ENCODE results near the gene APLP2. TPM values are rescaled to one million over a fixed set of nuclear protein-coding genes. Genes with fewer than 3 reads are reported as not detected.

Gene APLP2
- total and polyA plus RNA-seq, 3 donors from 2014 or later: 105 to 159 (median 130) TPM

DNA sequence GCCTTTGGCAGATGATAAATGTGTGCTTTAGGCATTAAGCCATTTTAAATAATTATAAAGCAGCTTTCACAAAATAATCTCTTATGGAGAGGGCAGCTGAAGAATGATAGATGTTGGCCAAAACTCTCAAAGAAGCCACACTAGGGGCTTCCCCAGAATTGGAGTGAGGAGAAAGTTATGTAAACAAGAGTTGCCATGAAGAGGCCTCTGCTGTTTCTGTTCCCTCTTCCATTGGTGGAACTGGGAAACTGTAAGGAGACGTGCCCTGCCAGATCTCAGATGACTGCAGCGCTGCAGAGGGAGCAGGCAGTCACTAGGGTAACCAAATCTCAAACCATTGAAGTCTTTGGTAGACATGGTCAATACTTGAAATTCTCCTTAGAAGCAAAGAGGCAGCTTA lies 19.4 kb upstream of the APLP2 start:
- H3K27ac ChIP-seq: no peak overlapping the region
- TF ChIP-seq POLR2A (IDR thresholded peaks at IDR 0.05): no peak
- TF ChIP-seq, protein P1, sequence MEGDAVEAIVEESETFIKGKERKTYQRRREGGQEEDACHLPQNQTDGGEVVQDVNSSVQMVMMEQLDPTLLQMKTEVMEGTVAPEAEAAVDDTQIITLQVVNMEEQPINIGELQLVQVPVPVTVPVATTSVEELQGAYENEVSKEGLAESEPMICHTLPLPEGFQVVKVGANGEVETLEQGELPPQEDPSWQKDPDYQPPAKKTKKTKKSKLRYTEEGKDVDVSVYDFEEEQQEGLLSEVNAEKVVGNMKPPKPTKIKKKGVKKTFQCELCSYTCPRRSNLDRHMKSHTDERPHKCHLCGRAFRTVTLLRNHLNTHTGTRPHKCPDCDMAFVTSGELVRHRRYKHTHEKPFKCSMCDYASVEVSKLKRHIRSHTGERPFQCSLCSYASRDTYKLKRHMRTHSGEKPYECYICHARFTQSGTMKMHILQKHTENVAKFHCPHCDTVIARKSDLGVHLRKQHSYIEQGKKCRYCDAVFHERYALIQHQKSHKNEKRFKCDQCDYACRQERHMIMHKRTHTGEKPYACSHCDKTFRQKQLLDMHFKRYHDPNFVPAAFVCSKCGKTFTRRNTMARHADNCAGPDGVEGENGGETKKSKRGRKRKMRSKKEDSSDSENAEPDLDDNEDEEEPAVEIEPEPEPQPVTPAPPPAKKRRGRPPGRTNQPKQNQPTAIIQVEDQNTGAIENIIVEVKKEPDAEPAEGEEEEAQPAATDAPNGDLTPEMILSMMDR (IDR thresholded peaks at IDR 0.05): no peak
- intact Hi-C loops (cut with DNase I; ENCODE audit: low total_unique reads): no loop called here
- 60 to 77% methylated on average over 2 of the region's 2 CpGs for WGBS, 2 donors
- no peaks in the 10 kb centered on the region for H3K27me3 ChIP-seq
- H3K36me3 ChIP-seq (ENCODE audit: low read depth, missing control alignments): no peaks in the 10 kb centered on the region
- H3K4me3 ChIP-seq: no peak overlapping the region
- H3K4me1 ChIP-seq: no peaks in the 10 kb centered on the region
- DNase-seq: no peak
- H3K9me3 ChIP-seq: no peaks in the 10 kb centered on the region

DNA sequence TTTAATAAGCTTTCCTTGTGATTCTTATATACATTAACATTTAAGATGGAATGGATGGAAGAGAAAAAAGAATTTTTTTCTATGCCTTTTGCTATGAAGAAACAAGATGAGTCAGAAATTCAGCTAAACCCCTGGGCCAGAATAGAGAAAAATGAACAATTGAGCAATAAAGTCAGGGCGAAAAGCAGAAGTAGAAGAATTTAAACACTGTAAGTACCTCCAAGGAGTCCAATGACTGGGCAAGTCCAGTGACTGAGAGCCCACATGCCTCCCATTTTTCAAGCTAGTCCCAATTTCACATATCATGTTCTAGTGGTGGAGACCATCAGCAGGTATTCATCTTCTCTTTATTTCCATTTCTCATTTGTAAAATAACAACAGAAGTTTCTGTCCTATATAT lies 18.6 kb upstream of the APLP2 start:
- TF ChIP-seq, protein P1 (IDR thresholded peaks at IDR 0.05): no peak
- no peak for TF ChIP-seq POLR2A (IDR thresholded peaks at IDR 0.05)
- Histone ChIP-seq H3K36me3 (ENCODE audit: low read depth, missing control alignments) (no peaks in the 10 kb centered on the region), H3K4me3 (no peak overlapping the region), H3K27ac (no peak overlapping the region), H3K27me3 (no peaks in the 10 kb centered on the region), H3K9me3 (no peaks in the 10 kb centered on the region), H3K4me1 (no peaks in the 10 kb centered on the region)
- intact Hi-C loops (cut with DNase I; ENCODE audit: low total_unique reads): no loop called here
- DNase-seq: no peak
- WGBS, 2 donors: 84 to 88% methylated on average over 1 of the region's 1 CpG

DNA sequence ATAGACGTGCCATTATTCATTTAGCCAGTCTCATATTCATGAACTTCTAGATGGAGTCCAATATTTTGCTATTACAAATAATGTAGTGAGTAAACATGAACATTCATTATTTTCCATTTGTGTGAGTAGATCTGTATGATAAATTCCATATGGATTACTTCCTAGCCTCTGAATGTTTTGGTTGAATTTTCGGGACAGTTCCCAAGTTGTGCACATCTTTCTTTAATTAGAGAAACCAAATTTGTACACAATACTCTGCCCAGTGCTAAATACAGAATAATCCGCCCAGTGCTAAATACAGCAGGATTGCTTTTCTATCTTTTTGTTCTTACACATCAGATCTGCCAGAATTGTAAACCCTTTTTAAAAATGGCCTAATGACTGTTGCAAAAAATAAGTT lies 17.1 kb upstream of the APLP2 start:
- intact Hi-C loops (cut with DNase I; ENCODE audit: low total_unique reads): no loop called here
- no peak overlapping the region for H3K27ac ChIP-seq
- H3K27me3 ChIP-seq: no peaks in the 10 kb centered on the region
- no peaks in the 10 kb centered on the region for H3K4me1 ChIP-seq
- H3K4me3 ChIP-seq: no peak overlapping the region
- H3K36me3 ChIP-seq (ENCODE audit: low read depth, missing control alignments): no peaks in the 10 kb centered on the region
- no peaks in the 10 kb centered on the region for H3K9me3 ChIP-seq
- TF ChIP-seq POLR2A (IDR thresholded peaks at IDR 0.05): no peak
- TF ChIP-seq, protein P1 (IDR thresholded peaks at IDR 0.05): no peak
- WGBS, 2 donors: 81 to 84% methylated on average over 3 of the region's 3 CpGs
- DNase-seq: no peak

DNA sequence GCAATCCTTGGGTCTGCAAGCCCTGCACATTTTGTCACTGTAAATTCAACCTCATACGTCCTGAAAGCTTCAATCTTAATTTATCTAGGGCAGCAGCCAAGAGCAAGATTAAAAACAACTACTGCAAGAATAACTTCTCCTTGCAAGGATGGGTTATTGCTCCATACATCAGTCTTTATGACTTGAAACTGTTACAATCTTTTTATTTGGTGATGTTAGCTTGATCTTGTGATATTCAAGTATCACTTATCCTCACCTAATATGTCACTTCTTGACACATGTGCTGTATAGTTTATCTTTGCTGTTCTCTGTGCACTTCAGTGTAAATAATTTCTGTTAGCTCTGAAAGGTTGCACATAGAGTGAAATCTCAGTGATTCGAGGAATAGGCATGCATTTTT lies 14.7 kb upstream of the APLP2 start:
- intact Hi-C loops (cut with DNase I; ENCODE audit: low total_unique reads): no loop called here
- WGBS, 2 donors: 73 to 77% methylated on average over 2 of the region's 2 CpGs
- Histone ChIP-seq H3K4me3 (no peak overlapping the region), H3K4me1 (no peaks in the 10 kb centered on the region), H3K27ac (no peak overlapping the region), H3K36me3 (ENCODE audit: low read depth, missing control alignments) (no peaks in the 10 kb centered on the region), H3K9me3 (no peaks in the 10 kb centered on the region), H3K27me3 (no peaks in the 10 kb centered on the region)
- no peak for TF ChIP-seq POLR2A (IDR thresholded peaks at IDR 0.05)
- TF ChIP-seq, protein P1 (IDR thresholded peaks at IDR 0.05): no peak
- no peak for DNase-seq

DNA sequence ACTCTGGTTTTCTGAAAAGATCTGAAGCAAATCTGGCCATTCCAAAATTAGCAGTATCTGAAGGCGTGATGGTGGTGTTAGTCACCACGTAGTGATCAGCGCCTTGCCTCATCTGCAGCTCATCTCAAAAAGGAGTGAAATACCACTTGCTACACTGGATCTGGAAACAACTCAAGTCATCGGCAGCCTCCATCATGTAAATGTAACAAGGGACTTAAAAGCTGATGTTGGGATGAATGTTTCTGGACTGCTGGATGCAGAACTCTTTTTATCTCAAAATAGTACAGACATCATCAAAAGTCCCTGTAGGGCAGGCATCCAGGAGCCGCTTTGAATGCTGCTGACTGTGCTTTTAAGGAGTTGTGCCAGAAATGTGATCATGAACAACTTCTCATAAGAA lies 14.1 kb upstream of the APLP2 start:
- 57 to 67% methylated on average over 5 of the region's 5 CpGs for WGBS, 2 donors
- Histone ChIP-seq H3K9me3 (no peaks in the 10 kb centered on the region), H3K4me3 (no peak overlapping the region), H3K27ac (no peak overlapping the region), H3K36me3 (ENCODE audit: low read depth, missing control alignments) (no peaks in the 10 kb centered on the region), H3K27me3 (no peaks in the 10 kb centered on the region), H3K4me1 (no peaks in the 10 kb centered on the region)
- intact Hi-C loops (cut with DNase I; ENCODE audit: low total_unique reads): no loop called here
- TF ChIP-seq POLR2A (IDR thresholded peaks at IDR 0.05): no peak
- TF ChIP-seq, protein P1 (IDR thresholded peaks at IDR 0.05): no peak
- DNase-seq: no peak

Data from testis (tissue), 3 donors.